Vagina (tissue), 2 donors: Measurements from ENCODE around the gene DNTT.

Source experiments
- POLR2A ChIP-seq, 2 donors: fragments of 450-650 bp; IDR thresholded peaks; one replicate each; pipeline ENCODE4 v1.6.1; 2017; ENCODE audit warnings: antibody characterized with exemption in 2 of 2, mild to moderate bottlenecking in 2 of 2, moderate library complexity in 2 of 2
- POLR2AphosphoS5 ChIP-seq, 2 donors: sonication (generic); formaldehyde crosslinking; IDR thresholded peaks; one replicate each; pipeline ENCODE4 v1.9.0; 2017; ENCODE audit warnings: antibody characterized with exemption in 2 of 2, mild to moderate bottlenecking in 2 of 2, low read depth in 1 of 2; ENCODE audit not compliant: insufficient read depth in 1 of 2
- TF ChIP-seq, protein P1 (sequence below), 3 experiments: fragments of 450-650 bp in 2 of 3; fragments of 200-600 bp in 1 of 3; sonication (generic) in 1 of 3; IDR thresholded peaks; one replicate each; pipeline ENCODE4 v1.5.1; 2017 to 2019; ENCODE audit warnings: antibody characterized with exemption in 3 of 3, mild to moderate bottlenecking in 2 of 3, moderate library complexity in 2 of 3

DNA sequence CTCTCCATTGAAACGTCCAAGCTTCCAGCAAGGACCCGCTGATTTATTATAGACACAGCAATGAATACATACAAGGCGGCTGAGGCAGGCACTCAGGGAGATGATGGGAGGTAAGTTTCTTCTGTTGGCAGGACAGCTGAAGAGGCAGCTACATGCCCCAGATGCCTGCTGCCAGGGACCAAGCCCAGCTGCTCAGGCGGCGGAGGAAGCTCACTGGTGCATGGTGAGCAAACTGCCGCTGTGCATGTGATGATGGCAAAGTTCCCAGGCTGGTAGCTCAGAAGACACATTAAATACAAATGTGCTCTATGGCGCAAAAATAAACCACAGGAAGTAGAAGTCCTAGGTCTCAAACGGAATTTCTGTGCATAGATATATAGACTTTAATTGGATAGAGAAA is 2.3 kb downstream of the DNTT start:
- TF ChIP-seq POLR2A (IDR thresholded peaks at IDR 0.05): no peak
- TF ChIP-seq, protein P1, sequence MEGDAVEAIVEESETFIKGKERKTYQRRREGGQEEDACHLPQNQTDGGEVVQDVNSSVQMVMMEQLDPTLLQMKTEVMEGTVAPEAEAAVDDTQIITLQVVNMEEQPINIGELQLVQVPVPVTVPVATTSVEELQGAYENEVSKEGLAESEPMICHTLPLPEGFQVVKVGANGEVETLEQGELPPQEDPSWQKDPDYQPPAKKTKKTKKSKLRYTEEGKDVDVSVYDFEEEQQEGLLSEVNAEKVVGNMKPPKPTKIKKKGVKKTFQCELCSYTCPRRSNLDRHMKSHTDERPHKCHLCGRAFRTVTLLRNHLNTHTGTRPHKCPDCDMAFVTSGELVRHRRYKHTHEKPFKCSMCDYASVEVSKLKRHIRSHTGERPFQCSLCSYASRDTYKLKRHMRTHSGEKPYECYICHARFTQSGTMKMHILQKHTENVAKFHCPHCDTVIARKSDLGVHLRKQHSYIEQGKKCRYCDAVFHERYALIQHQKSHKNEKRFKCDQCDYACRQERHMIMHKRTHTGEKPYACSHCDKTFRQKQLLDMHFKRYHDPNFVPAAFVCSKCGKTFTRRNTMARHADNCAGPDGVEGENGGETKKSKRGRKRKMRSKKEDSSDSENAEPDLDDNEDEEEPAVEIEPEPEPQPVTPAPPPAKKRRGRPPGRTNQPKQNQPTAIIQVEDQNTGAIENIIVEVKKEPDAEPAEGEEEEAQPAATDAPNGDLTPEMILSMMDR (IDR thresholded peaks at IDR 0.05): no peak
- no peak for TF ChIP-seq POLR2AphosphoS5 (IDR thresholded peaks at IDR 0.05; ENCODE audit: insufficient read depth in 1 of 2, low read depth in 1 of 2)
